ENCODE measurements around the gene CHRNA9.

The CHRNA9 gene

GRCh38 chr4:40308528-40309122, 26.5 kb upstream of the CHRNA9 start:
- no peak for DNase-seq (ENCODE audit: low read depth in 2 of 2)

DNA sequence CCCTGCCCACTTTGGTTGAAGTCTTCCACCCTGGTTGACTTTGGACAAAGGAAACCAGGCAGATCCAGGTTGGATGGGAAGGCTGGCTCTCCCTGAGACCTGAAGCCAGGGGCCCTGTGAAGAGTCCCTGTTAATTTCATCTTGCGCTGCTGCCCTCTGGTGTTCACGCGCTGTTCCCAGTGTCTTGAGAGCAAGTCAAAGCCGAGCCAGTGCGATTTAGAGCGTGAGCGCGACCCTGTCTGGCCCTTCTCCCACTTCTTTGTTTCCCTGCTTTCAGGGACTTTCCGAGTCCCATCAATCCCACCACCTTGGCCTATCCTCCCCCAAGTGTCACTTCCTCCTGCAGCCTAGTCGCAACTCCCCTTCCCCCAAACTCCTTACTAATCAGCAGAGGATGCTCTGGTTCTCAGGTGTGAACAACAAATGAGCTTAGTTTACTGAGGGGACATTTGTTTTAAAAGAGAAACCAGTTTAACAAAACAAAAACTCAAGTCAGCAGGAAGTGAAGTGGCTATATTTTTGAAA, 25.8 kb upstream of the CHRNA9 start:
- peak; percentile 74 to 91 for DNase-seq (ENCODE audit: low read depth in 2 of 2)

DNA sequence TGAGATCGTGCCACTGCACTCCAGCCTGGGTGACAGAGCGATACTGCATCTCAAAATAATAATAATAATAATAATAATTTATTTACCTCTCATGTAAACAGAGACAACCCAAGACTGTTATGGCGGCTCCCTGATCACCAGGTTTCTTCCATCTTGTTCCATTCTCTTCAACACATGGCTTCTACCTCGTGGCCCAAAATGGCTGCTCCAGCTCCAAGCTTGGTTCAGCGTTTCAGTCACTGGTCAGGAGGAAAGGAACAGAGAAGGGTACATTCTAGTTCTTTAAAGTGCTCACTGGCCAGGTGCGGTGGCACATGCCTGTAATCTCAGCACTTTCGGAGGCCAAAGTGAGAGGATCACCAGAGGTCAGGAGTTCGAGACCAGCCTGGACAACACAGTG, 24.9 kb upstream of the CHRNA9 start:
- DNase-seq (ENCODE audit: low read depth in 2 of 2) = no peak

- no peak for DNase-seq (ENCODE audit: low read depth in 2 of 2)
Measured at GRCh38 chr4:40311811-40312346, 23.3 kb upstream of the CHRNA9 start.

- DNase-seq (ENCODE audit: low read depth in 2 of 2) = no peak
Measured at GRCh38 chr4:40314951-40315350, 20.2 kb upstream of the CHRNA9 start.

DNA sequence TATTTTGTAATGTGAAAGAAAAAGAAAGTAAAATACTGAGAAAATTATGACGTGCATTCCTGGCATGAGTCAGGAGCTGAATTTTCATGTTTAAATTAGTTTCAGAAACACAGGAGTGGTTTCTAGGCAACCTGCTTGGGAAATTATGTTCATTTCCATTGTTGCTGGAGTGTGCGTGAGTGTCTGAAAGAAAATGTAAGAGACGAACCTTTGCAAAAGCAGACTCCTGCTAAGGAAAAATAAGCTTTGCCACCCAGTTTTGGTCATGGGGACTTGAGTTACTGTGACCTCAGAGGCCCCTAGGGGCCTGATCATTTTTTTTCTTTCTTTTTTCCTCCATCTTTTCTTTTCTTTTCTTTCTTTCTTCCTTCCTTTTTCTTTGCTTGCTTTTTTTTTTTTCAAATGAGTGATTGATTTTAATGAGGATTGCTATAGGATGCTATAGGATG, 18.8 kb upstream of the CHRNA9 start:
- DNase-seq (ENCODE audit: low read depth in 2 of 2) = no peak

GRCh38 chr4:40316782-40317635, 18.1 kb upstream of the CHRNA9 start:
- DNase-seq (ENCODE audit: low read depth in 2 of 2) = no peak

GRCh38 chr4:40317916-40318658, 17.0 kb upstream of the CHRNA9 start:
- DNase-seq (ENCODE audit: low read depth in 2 of 2) = no peak

GRCh38 chr4:40321574-40322275, 13.4 kb upstream of the CHRNA9 start:
- no peak for DNase-seq (ENCODE audit: low read depth in 2 of 2)

DNA sequence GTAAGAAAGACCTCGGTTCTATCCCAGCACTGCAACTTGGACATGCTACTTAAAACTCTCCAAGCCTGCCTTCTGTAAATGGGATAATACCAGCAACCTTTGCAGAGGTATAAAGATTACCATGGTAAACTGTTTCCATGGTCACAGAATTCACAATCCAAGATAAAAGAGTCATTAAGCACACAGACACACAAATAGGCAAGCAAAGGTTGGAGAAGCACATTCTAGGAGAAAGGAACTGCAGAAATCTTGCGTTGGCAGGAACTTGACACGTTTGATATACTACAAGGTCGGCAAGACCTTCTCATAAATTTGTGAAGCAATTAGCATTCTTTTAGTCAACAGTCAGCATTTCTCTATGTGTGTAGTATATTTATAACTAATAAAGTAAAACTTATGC, 12.3 kb upstream of the CHRNA9 start:
- no peak for DNase-seq (ENCODE audit: low read depth in 2 of 2)

DNA sequence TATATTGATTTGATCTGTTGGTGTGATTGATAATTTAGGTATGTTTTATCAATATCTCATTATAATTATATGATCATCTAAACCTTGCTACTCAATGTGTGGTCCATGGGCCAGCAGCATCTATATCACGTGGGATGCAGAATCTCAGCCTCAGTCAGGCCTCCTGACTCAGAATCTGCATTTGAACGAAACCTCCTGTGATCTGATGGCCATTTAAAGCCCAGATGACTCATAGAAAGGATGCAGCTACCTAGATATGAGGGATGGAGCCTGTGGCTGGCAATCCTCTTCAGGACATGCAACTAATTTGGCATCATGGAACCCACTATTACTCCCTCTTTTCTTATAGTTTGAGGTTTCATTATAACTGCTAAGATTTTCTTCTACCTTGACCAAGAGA, 11.3 kb upstream of the CHRNA9 start:
- no peak for DNase-seq (ENCODE audit: low read depth in 2 of 2)

- no peak for DNase-seq (ENCODE audit: low read depth in 2 of 2)
Measured at GRCh38 chr4:40325406-40326019, 9.6 kb upstream of the CHRNA9 start.

DNA sequence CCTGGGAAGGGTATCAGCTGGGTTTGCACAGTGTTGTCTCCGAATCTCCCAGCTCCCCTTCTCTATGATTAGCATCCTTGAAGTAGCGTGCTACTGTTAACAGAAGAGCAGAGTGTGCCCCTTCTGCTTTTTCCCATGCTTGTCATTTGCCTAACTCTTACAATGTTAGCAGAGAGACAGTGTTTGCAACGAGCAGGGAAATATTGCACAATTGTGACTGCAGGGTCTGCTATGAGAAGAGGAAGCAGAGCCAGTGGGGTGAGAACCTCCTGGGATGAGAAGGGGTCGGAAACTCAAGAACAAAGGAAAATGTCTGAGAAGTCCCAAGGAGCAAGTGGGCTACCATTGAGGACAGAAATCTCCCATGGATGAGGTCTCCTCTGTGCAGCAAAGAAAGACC, 7.8 kb upstream of the CHRNA9 start:
- no peak for DNase-seq (ENCODE audit: low read depth in 2 of 2)

GRCh38 chr4:40328383-40328782, 6.8 kb upstream of the CHRNA9 start:
- DNase-seq (ENCODE audit: low read depth in 2 of 2) = no peak

DNA sequence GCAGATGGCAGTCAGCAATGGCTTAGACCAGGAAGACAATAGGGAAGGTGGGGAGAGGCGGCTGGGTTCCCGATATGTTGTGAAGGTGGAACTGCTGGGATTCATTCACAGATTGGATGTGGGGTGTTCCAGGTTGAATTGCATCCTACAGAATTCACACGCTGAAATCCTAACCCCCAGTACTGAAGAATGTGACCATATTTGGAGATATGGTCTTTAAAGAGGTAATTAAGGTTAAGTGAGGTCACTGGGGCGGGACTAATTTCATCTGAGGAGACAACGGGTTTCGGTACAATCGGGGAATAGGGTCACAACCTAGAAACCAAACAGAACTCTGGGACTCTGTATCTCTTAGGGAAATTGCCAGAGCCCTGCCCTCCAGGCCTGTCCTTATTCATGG, 5.3 kb upstream of the CHRNA9 start:
- no peak for DNase-seq (ENCODE audit: low read depth in 2 of 2)

- DNase-seq (ENCODE audit: low read depth in 2 of 2) = no peak
Measured at GRCh38 chr4:40330536-40330935, 4.6 kb upstream of the CHRNA9 start.

GRCh38 chr4:40331101-40331745, 3.9 kb upstream of the CHRNA9 start:
- no peak for DNase-seq (ENCODE audit: low read depth in 2 of 2)

GRCh38 chr4:40331961-40332360, 3.2 kb upstream of the CHRNA9 start:
- no peak for DNase-seq (ENCODE audit: low read depth in 2 of 2)

- DNase-seq (ENCODE audit: low read depth in 2 of 2) = no peak
Measured at GRCh38 chr4:40333921-40334352, 1.2 kb upstream of the CHRNA9 start.

DNA sequence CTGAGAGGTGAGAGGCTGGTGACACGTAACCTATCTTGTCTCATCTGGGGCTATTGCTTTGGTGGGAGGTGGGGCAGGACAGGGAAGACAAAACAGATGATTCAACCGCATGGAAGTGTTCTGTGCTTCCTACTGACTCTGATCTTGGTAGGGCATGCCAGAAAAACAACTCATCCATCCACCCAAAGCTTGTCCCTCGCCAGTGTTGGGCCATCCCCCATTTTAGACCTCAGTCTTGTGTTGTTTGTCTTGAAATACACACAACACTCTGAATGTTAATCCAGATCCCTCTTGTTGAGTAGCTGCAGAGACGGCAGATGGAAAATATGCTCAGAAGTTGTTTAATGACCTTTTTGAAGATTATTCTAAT, 377 bp downstream of the CHRNA9 start:
- DNase-seq (ENCODE audit: low read depth in 2 of 2) = no peak

- DNase-seq (ENCODE audit: low read depth in 2 of 2) = no peak
Measured at GRCh38 chr4:40337051-40337450, 1.9 kb downstream of the CHRNA9 start.
